K562 (cell line): ENCODE measurements around the gene BTRC. TPM values are rescaled to one million over a fixed set of nuclear protein-coding genes. Genes with fewer than 3 reads are reported as not detected.

ENCODE experiments used
- AFF1 ChIP-seq, 2 experiments: fragments of 450-650 bp; IDR thresholded peaks; 2 replicates each; pipeline ENCODE4 v1.6.1; 2018; ENCODE audit warnings: mild to moderate bottlenecking in 2 of 2, low read depth in 1 of 2; ENCODE audit not compliant: partially characterized antibody in 2 of 2
- CBX2 ChIP-seq: fragments of 200-600 bp; sonication (generic); IDR thresholded peaks from one replicate; pipeline ENCODE4 v1.6.1; 2012; ENCODE audit warnings: mild to moderate bottlenecking, low read length, inconsistent platforms; ENCODE audit not compliant: insufficient read depth, poor library complexity, severe bottlenecking
- CREBBP ChIP-seq: IDR thresholded peaks from one replicate; pipeline ENCODE4 v1.6.1; 2012; ENCODE audit warnings: low read depth, mild to moderate bottlenecking, control low read depth, inconsistent platforms, low read length
- RBM17 ChIP-seq: fragments of 200-400 bp; formaldehyde crosslinking; IDR thresholded peaks from 2 replicates; pipeline ENCODE4 v1.6.1; 2017; ENCODE audit warnings: low read depth, mild to moderate bottlenecking, low read length, borderline replicate concordance
- SMAD1 ChIP-seq: fragments of 150-350 bp; IDR thresholded peaks from 2 replicates; pipeline ENCODE4 v1.6.1; 2014; ENCODE audit warnings: low read length, low read depth; ENCODE audit not compliant: partially characterized antibody
- ZNF174 ChIP-seq: fragments of 250-450 bp; sonication (Bioruptor Pico); IDR thresholded peaks from 2 replicates; pipeline ENCODE4 v1.4.0; 2020; ENCODE audit warnings: mild to moderate bottlenecking
- polyA plus RNA-seq, 8 experiments: library from polyadenylated mRNA; depleted of rRNA in 4 of 8; stranded (reverse) in 5 of 8; unstranded in 3 of 8; fragments of >200 nt; fragmentation: Nextera tagmentation in 2 of 8; fragmentation: Illumina TruSeq in 1 of 8; extraction: Ambion mirVana in 2 of 8; extraction: Trizol in 1 of 8; gene quantifications; 2 replicates each; pipeline versions ENCODE4 v1.2.1 to v1.2.3, GENCODE V29; 2011 to 2014; ENCODE audit warnings: inconsistent platforms in 1 of 8, missing spikeins in 1 of 8
- total RNA-seq, 7 experiments: library from RNA; depleted of rRNA in 6 of 7; stranded (reverse); fragments of >200 nt in 6 of 7; fragmentation: Illumina TruSeq in 2 of 7; extraction: Trizol in 2 of 7; gene quantifications; 2 replicates each; pipeline versions ENCODE4 v1.2.1 to v1.2.3, GENCODE V29; 2011 to 2021; ENCODE audit warnings: low replicate concordance in 1 of 7

BTRC gene
- total and polyA plus RNA-seq, 9 of the 15 experiments (the other 6 are each of a cell fraction or from before 2014, with no cell fraction given) = 1.6 to 15.4 (median 7.0) TPM

- TF ChIP-seq AFF1 (IDR thresholded peaks at IDR 0.05; ENCODE audit: low read depth in 1 of 2, partially characterized antibody in 2 of 2) = no peak
- no peak for TF ChIP-seq RBM17
- TF ChIP-seq CREBBP = no peak
- no peak for TF ChIP-seq CBX2
- TF ChIP-seq SMAD1 = no peak
- TF ChIP-seq ZNF174 (CRISPR knock-in tag) = no peak
Measured at GRCh38 chr10:101565936-101566332, 212.0 kb downstream of the BTRC start (continued).
